CD4-positive, alpha-beta T cell treated with Interleukin-4 for 4 hours (primary cell): ENCODE results near the gene RRAD.

ENCODE experiments used
- DNase-seq: peaks from one replicate; pipeline ENCODE4 v3.0.0-alpha.2; 2020

RRAD gene

DNA sequence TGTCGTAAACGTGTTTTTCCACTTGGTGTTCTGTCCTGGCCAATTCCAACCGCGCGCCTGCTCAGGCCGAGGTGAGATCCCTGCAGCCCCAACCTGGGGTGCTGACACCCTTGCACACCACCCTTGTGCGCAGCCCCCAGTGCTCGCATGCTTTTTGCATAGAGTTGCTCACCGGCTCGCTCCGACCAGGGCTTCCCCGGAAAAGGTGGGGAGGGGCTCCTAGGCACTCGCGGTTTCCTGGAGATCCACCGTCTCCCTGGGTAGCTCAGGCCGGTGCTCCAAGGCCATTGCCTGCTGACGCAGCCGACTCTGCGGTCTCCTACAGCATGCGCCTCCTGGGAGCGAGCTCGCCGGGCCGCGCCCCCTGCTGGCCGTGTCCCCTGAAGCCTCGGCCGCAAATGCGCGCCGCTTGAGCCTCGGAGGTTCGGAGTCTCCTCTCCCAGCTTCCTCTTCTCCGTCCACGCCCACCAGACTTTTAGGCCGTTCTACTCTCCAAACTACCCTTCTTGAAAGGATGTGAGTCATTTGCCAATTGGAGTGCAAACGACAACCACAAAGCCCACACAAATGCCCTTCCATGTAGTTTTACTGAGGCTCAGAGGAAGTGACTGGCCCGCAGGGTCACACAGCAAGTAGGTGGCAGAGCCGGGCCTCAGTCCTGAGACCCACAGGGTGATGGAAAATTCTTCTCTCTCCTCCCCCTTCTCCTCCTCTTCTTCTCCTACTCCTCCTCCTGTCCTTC is 52.2 kb downstream of the RRAD start:
- peak; percentile 95 for DNase-seq

GRCh38 chr16:66872559-66872942 is 52.8 kb downstream of the RRAD start:
- no peak for DNase-seq

- DNase-seq: no peak
Measured at GRCh38 chr16:66871840-66872239, 53.5 kb downstream of the RRAD start.
